ENCODE results near the gene CPTP.

The CPTP gene

DNA sequence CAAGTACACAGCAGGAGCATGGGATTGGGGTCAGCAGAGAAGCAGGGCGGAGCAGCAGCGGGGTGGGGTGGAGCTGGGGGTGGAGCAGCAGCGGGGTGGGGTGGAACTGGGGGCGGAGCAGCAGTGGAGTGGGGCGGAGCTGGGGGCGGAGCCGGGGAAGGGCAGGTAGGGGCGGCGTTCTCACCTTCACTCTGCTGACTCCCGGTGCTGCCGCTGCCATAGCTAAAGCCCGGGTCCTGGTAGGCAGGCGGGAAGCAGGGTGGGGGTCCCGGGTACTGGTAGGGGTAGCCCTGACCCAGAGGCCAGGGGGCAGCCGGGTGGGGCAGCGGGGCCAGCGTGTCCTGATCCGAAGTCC is 13.2 kb downstream of the CPTP start:
- no peak for DNase-seq (ENCODE audit: low read depth)
- no peak overlapping the region for H3K4me3 ChIP-seq (ENCODE audit: low read depth, low read length)
- TF ChIP-seq, protein P1, sequence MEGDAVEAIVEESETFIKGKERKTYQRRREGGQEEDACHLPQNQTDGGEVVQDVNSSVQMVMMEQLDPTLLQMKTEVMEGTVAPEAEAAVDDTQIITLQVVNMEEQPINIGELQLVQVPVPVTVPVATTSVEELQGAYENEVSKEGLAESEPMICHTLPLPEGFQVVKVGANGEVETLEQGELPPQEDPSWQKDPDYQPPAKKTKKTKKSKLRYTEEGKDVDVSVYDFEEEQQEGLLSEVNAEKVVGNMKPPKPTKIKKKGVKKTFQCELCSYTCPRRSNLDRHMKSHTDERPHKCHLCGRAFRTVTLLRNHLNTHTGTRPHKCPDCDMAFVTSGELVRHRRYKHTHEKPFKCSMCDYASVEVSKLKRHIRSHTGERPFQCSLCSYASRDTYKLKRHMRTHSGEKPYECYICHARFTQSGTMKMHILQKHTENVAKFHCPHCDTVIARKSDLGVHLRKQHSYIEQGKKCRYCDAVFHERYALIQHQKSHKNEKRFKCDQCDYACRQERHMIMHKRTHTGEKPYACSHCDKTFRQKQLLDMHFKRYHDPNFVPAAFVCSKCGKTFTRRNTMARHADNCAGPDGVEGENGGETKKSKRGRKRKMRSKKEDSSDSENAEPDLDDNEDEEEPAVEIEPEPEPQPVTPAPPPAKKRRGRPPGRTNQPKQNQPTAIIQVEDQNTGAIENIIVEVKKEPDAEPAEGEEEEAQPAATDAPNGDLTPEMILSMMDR (IDR thresholded peaks at IDR 0.05; ENCODE audit: low read depth, low read length, missing control alignments): no peak

DNA sequence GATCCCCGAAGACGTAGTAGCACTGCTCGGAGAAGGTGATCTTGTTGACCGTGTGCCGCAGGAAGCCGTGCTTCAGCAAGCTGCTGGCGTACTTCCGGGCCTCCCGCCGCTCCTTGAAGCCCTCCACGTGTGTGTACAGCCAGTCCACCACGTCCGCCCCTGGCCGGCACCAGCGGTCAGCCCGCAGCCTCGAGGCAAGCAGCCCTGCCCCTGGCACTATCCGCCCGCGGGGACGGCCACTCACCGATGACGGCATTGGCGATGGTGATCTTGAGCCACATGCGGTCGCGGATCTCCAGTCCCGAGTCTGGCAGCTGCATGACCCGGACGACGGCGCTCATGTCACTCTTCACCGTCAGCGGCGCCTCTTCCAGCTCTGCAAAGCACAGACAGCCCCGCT is 13.7 kb downstream of the CPTP start:
- TF ChIP-seq, protein P1 (IDR thresholded peaks at IDR 0.05; ENCODE audit: low read depth, low read length, missing control alignments): no peak
- no peak for DNase-seq (ENCODE audit: low read depth)
- H3K4me3 ChIP-seq (ENCODE audit: low read depth, low read length): no peak overlapping the region

DNA sequence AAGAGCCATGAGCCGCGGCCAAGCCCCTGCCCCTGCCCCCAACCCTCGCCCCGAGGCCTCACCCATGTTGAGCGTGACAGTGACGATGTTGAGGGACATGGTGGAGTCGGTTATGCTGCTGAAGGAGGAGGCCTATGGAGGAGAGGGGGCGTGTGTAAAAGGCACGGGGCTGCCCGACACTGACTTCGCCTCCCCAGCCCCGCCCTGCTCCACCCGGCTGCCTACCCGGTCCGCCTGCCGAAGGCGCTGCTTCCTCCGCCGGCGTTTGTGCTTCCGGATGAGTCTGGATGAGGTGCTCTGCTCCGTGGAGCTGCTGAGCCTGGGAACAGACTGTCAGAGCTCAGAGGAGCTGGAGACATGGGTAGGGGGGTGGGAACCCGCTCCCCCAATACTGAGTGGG is 15.6 kb downstream of the CPTP start:
- TF ChIP-seq, protein P1 (IDR thresholded peaks at IDR 0.05; ENCODE audit: low read depth, low read length, missing control alignments): no peak

DNA sequence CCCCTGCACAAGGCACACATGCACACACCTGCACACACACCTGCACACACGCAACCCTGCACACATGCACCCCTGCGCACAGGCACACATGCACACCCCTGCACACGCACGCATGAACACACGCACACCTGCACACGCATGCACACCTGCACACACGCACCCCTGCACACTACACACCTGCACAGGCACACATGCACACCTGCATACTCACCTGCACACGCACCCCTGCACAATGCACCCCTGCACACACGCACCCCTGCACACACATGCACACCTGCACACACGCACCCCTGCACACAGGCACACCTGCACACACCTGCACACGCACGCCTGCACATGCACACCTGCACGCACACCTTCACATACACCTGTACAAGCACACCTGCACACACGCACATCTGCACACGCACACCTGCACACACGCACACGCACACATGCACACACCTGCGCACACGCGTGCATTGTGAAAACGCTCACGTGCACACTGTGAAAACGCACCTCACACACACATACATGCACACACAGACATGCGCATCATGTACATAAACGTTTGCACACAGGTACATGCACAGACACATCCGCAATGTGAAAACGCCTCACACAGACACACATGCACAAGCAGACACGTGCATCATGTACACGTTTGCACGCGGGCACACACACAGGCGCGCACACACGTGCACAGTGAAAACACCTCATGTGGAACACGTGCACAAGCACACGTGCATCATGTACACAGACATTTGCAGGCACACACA is 16.4 kb downstream of the CPTP start:
- TF ChIP-seq, protein P1 (IDR thresholded peaks at IDR 0.05; ENCODE audit: low read depth, low read length, missing control alignments): no peak
- H3K4me3 ChIP-seq (ENCODE audit: low read depth, low read length): no peak overlapping the region
- no peak for DNase-seq (ENCODE audit: low read depth)

More for the DNA sequence above, 15.6 kb downstream of the CPTP start:
- no peak overlapping the region for H3K4me3 ChIP-seq (ENCODE audit: low read depth, low read length)
- DNase-seq (ENCODE audit: low read depth): no peak

DNA sequence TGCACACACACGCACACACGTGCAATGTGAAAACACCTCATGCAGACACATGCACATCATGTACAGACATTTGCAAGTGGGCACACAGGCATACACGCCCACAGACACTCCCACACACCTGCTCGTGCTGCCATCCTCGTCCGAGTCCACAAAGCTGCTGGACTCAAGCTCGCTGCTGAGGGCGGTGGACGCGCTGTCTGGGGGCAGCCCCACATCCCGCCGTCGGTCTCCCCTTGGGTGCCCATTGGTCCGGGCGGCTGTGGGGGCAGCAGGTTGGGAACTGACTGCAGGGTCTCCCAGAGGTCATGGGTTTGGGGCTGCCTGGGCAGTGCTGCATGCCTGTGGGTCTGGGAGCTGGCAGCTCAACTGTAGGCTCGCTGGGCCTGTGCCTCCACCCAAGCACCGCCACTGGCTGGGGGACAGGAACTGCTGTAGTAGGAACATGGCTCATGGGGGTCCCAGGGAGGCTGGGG is 17.0 kb downstream of the CPTP start:
- DNase-seq (ENCODE audit: low read depth): no peak
- H3K4me3 ChIP-seq (ENCODE audit: low read depth, low read length): no peak overlapping the region
- TF ChIP-seq, protein P1 (IDR thresholded peaks at IDR 0.05; ENCODE audit: low read depth, low read length, missing control alignments): no peak

DNA sequence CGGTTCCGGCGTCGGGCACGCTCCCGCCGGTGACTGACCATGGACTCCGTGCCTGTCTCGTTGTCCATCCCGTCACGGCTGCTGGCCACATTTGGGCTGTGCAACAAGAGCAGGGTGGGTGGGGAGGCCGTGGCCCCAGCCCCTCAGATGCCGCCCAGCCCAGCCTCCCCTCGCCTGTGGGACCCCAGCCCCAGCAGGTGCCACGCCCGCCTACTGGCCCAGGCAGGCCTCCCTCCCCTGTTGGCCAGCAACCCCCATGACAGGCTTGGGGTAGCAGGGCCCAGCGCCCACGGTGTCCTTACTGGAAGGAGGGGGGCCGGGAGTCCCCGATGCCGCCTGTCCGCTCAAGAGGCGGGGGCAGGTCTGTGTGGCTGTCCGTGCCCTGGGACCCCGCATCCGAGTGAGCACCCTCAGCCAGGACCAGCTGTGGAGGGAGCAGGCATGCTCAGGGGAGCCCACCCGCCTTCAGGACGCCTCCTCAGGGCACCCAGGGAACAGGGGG is 17.5 kb downstream of the CPTP start:
- no peak overlapping the region for H3K4me3 ChIP-seq (ENCODE audit: low read depth, low read length)
- TF ChIP-seq, protein P1 (IDR thresholded peaks at IDR 0.05; ENCODE audit: low read depth, low read length, missing control alignments): no peak
- DNase-seq (ENCODE audit: low read depth): no peak
